Thyroid gland (tissue), 4 donors: ENCODE results near the gene RFTN1. TPM values are rescaled to one million over a fixed set of nuclear protein-coding genes. Genes with fewer than 3 reads are reported as not detected.
A peak's percentile ranks its signal among the peaks of the same experiment; 100 is the strongest.

Experiments
- DNase-seq, 2 donors: peaks; one replicate each; pipeline ENCODE4 v3.0.0-alpha.2; 2019
- H3K27ac ChIP-seq, 3 donors: fragments of 200-600 bp; sonication (generic); 1 replicate in 2 of 3; 2 replicates in 1 of 3; pipeline ENCODE4 v1.5.1; 2016 to 2019; ENCODE audit warnings: mild to moderate bottlenecking in 1 of 3, moderate library complexity in 1 of 3
- H3K27me3 ChIP-seq: fragments of 200-600 bp; sonication (generic); one replicate; pipeline ENCODE4 v1.5.1; 2019
- H3K36me3 ChIP-seq, 2 donors: fragments of 200-600 bp; sonication (generic); one replicate each; pipeline ENCODE4 v1.5.1; 2016 to 2019
- H3K4me1 ChIP-seq, 2 donors: fragments of 200-600 bp; sonication (generic); one replicate each; pipeline ENCODE4 v1.5.1; 2017 to 2019
- H3K4me3 ChIP-seq, 3 donors: fragments of 200-600 bp; sonication (generic); replicated peaks in 1 of 3; 1 replicate in 2 of 3; 2 replicates in 1 of 3; pipeline ENCODE4 v1.5.1; 2016; ENCODE audit warnings: mild to moderate bottlenecking in 1 of 3
- H3K9me3 ChIP-seq: fragments of 200-600 bp; sonication (generic); one replicate; pipeline ENCODE4 v1.5.1; 2017
- CTCF ChIP-seq, 6 experiments: fragments of 200-600 bp in 3 of 6; fragments of 450-650 bp in 3 of 6; sonication (generic) in 3 of 6; IDR thresholded peaks; one replicate each; pipeline ENCODE4 v1.5.1; 2016 to 2019; ENCODE audit warnings: antibody characterized with exemption in 6 of 6, mild to moderate bottlenecking in 2 of 6, inconsistent platforms in 1 of 6, moderate library complexity in 1 of 6
- POLR2A ChIP-seq, 2 donors: fragments of 450-650 bp; IDR thresholded peaks; one replicate each; pipeline ENCODE4 v1.6.1; 2017; ENCODE audit warnings: antibody characterized with exemption in 2 of 2, mild to moderate bottlenecking in 2 of 2, moderate library complexity in 1 of 2
- WGBS, 2 donors: methylation state at CpG; one replicate each; pipeline ENCODE4 v1.1.5; 2017; 5-methylcytosine and 5-hydroxymethylcytosine counted together
- intact Hi-C: fragments of 100-400 bp; cut with DNase I; formaldehyde crosslinking; loops from one replicate; pipeline ENCODE4 v1.15.1; 2023
- total RNA-seq, 4 donors: library from RNA; depleted of rRNA; stranded (reverse); fragments of >200 nt; gene quantifications; one replicate each; pipeline ENCODE4 v1.2.3, GENCODE V29; 2016

The RFTN1 gene
- total RNA-seq, 4 donors from 2014 or later, result 110 to 239 (median 153) TPM

DNA sequence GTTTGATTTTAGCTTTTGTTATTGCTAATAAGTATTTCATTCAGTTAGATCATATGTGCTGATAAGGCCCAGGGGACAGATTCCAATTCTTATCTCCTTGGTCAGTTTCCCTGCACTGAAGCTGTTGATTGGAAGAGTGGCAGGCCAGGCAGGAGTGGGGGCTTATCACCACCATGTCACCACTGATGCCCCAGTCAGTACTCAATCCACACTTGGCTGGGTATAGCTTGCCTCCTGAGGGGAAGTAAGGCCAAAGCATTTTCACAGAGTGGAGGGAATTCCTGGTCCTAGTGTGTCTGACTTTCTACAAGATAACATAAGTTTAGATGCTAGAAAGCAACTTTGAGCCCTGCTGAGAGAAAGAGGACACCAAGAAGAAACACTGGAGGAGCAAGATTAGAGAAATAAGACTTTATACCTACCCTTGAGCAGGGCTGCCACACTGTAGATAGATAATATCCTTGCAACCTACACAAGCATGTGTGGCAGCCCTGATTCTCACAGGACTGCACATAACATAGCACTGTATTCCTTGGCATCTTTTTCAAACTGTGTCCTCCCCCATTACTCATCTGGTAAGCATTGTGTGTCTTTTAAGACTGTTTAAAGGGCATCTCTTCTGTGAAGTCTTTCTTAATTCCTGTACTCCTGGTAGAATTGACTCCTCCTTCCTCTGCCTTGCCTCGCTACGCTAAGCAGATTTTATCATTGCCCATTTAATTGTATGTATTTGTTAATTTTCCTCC lies 224.2 kb downstream of the RFTN1 start:
- no peak for TF ChIP-seq POLR2A (IDR thresholded peaks at IDR 0.05)
- no peak for TF ChIP-seq CTCF (IDR thresholded peaks at IDR 0.05)
- intact Hi-C loops, result loop anchor here (2.0 kb wide), 1 partner anchor 261 kb away; no protein-coding TSS in a partner anchor
- Histone ChIP-seq H3K9me3 (no peaks in the 10 kb centered on the region), H3K27ac (no peak overlapping the region), H3K27me3 (no peaks in the 10 kb centered on the region), H3K36me3 (no peaks in the 10 kb centered on the region), H3K4me1 (peaks cover 5 to 6% of the 10 kb centered on the region in 2 donors), H3K4me3 (no peak overlapping the region)
- WGBS, 2 donors, result 95% methylated on average over 2 of the region's 2 CpGs
- DNase-seq, result no peak

DNA sequence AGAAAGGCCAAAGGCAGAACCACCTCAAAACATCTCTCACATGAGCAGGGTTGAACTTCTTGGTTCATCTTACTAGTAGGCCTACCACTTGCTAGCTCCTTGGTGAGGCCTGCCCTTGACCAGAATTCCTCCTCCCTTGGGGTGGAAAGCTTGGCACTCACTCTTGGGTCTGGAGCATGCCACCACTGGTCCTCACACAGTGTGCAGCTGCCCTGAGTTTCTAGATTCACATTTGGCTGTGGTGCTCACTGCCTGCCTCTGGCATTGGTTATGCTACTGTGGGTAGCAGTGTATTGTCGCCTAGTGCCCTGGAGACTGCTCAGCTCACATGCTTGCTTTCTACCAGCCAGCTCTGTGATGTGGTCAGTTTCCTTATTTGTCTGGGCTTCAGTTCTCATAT lies 224.8 kb downstream of the RFTN1 start:
- intact Hi-C loops, result loop anchor here (2.0 kb wide), 1 partner anchor 262 kb away; no protein-coding TSS in a partner anchor
- H3K9me3 ChIP-seq, result no peaks in the 10 kb centered on the region
- DNase-seq, result no peak
- H3K4me1 ChIP-seq, result peaks cover 5 to 6% of the 10 kb centered on the region in 2 donors
- no peak overlapping the region for H3K4me3 ChIP-seq
- H3K36me3 ChIP-seq, result no peaks in the 10 kb centered on the region
- H3K27ac ChIP-seq, result no peak overlapping the region
- H3K27me3 ChIP-seq, result no peaks in the 10 kb centered on the region
- WGBS, 2 donors, result 77 to 82% methylated on average over 1 of the region's 1 CpG
- TF ChIP-seq POLR2A (IDR thresholded peaks at IDR 0.05) (no peak), CTCF (IDR thresholded peaks at IDR 0.05) (no peak)

DNA sequence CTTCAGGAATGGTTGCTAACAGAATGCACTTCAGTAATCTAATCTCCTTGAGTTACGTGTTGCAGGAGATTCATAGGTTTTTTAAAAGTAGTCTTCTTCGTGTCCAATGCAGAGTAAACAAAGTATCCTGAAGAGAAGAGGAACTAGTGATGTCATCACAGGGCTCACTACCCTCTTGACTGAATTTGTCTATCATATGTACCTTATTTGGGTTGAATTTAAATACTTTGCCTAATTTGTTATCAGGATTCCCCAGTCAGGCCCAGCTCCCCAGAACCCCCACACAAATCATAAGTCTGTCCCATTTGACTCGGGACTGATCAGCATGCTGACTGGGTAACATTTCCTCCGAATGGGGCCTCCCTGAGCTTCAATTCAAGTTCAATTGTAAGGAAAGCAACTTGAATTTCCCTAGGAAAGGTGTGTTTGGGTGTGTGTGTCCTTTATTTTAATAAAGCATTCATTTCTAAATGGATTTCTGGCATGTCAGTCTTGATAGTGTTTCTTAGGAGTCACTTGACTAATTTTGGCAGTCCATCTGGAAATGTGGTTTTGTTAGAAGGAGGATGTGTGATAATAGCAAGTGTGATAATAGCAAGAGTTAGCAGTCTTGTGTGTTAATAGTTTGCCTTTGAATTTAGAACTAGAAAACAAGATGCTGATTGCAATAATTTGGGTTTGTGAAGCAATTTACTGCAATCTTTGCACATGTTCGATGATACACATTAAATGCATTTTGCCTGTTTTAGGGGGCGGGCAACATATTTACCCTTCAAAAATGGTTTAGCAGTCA lies 226.6 kb downstream of the RFTN1 start:
- no peak for DNase-seq
- intact Hi-C loops, result no loop called here
- 76 to 79% methylated on average over 6 of the region's 6 CpGs for WGBS, 2 donors
- TF ChIP-seq CTCF (IDR thresholded peaks at IDR 0.05) (no peak), POLR2A (IDR thresholded peaks at IDR 0.05) (no peak)
- H3K27me3 ChIP-seq, result no peaks in the 10 kb centered on the region
- H3K4me3 ChIP-seq, result no peak overlapping the region
- peak overlapping the region in 1 of 3 donors; percentile 0 for H3K27ac ChIP-seq
- H3K36me3 ChIP-seq, result no peaks in the 10 kb centered on the region
- no peaks in the 10 kb centered on the region for H3K9me3 ChIP-seq
- peaks cover 5 to 6% of the 10 kb centered on the region in 2 donors for H3K4me1 ChIP-seq

GRCh38 chr3:16286161-16286560 lies 227.3 kb downstream of the RFTN1 start:
- TF ChIP-seq CTCF (IDR thresholded peaks at IDR 0.05), result no peak
- TF ChIP-seq POLR2A (IDR thresholded peaks at IDR 0.05), result no peak
- WGBS, 2 donors, result 96 to 97% methylated on average over 3 of the region's 3 CpGs
- DNase-seq, result no peak
- Histone ChIP-seq H3K27me3 (no peaks in the 10 kb centered on the region), H3K36me3 (no peaks in the 10 kb centered on the region), H3K4me3 (no peak overlapping the region), H3K9me3 (no peaks in the 10 kb centered on the region), H3K4me1 (peaks cover 5 to 6% of the 10 kb centered on the region in 2 donors), H3K27ac (peak overlapping the region in 1 of 3 donors; percentile 0)
- intact Hi-C loops, result no loop called here

DNA sequence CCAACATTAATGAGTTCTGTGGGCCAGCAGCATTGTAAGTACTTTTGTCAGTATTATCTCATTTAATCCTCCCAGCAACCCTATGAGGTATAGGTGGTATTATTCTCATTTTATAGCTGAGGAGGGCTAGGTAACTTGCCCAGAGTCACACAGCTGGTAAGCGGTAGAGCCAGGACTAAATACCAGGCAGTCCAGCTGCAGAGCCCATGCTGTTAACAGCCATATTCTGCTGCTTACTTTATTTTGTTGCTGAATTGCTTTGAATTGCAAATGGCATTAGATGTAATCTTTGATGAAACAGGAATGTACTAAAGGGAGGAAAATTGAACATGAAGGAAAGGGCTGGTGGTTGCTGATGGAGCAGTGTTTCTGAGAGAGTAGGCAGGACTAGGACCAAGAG lies 228.9 kb downstream of the RFTN1 start:
- no peak for DNase-seq
- H3K27me3 ChIP-seq, result no peaks in the 10 kb centered on the region
- intact Hi-C loops, result no loop called here
- H3K36me3 ChIP-seq, result no peaks in the 10 kb centered on the region
- no peak for TF ChIP-seq POLR2A (IDR thresholded peaks at IDR 0.05)
- no peaks in the 10 kb centered on the region for H3K9me3 ChIP-seq
- no peak overlapping the region for H3K4me3 ChIP-seq
- no peak overlapping the region for H3K27ac ChIP-seq
- no peaks in the 10 kb centered on the region for H3K4me1 ChIP-seq
- WGBS, 2 donors, result 100% methylated on average over 1 of the region's 1 CpG
